Muscle of back (tissue), 11 donors: ENCODE data around the gene PCDHA13. TPM values are rescaled to one million over a fixed set of nuclear protein-coding genes. Genes with fewer than 3 reads are reported as not detected.
A peak's percentile ranks its signal among the peaks of the same experiment; 100 is the strongest.
"Not testable (repeated sequence)": the region's sequence is repeated elsewhere in the genome, so short reads cannot be mapped to it uniquely, and the experiment has no call there.

ENCODE experiments used
- DNase-seq, 3 donors: peaks; one replicate each; pipeline versions ENCODE4 v3.0.0 to v3.0.0-alpha.2; 2013
- polyA plus RNA-seq, 10 donors: library from polyadenylated mRNA; unstranded; fragments of 120-200 nt; gene quantifications; one replicate each; pipeline ENCODE4 v1.2.1, GENCODE V29; 2013; ENCODE audit not compliant: insufficient read length in 10 of 10

Gene PCDHA13
- polyA plus RNA-seq, 10 donors: 0.04 to 0.22 (median 0.12) TPM; not detected in 5

- DNase-seq: no peak
Observed at GRCh38 chr5:140869555-140869886, 12.4 kb upstream of the PCDHA13 start.

- DNase-seq: no peak
Observed at GRCh38 chr5:140870221-140871201, 11.4 kb upstream of the PCDHA13 start.

- no peak for DNase-seq
Observed at GRCh38 chr5:140875085-140876065, 6.5 kb upstream of the PCDHA13 start, which contains the start of gene PCDHA12. PCDHA12 (plus strand) TSS chr5:140875308; CDS start chr5:140875473, 165 bp downstream.

GRCh38 chr5:140876541-140877261, 5.2 kb upstream of the PCDHA13 start:
- DNase-seq: not testable (repeated sequence)

GRCh38 chr5:140877262-140877581, 4.7 kb upstream of the PCDHA13 start:
- no peak for DNase-seq

GRCh38 chr5:140882591-140882899, 621 bp downstream of the PCDHA13 start:
- no peak for DNase-seq

GRCh38 chr5:140883373-140883772, 1.4 kb downstream of the PCDHA13 start:
- DNase-seq: no peak

GRCh38 chr5:140883927-140884697, 2.2 kb downstream of the PCDHA13 start:
- DNase-seq: no peak

GRCh38 chr5:140916325-140916724, 34.4 kb downstream of the PCDHA13 start:
- DNase-seq: no peak

- no peak for DNase-seq
Observed at GRCh38 chr5:140923601-140924000, 41.7 kb downstream of the PCDHA13 start.

GRCh38 chr5:140925806-140926442, 44.0 kb downstream of the PCDHA13 start, which contains the start of gene PCDHAC1:
PCDHAC1 (plus strand) TSS chr5:140926299; CDS start chr5:140926893, 594 bp downstream.
- DNase-seq: peak in 1 of 3 donors; percentile 1

GRCh38 chr5:140926443-140927227, 44.7 kb downstream of the PCDHA13 start:
- peak; percentile 41 to 86 (median 68) for DNase-seq

- no peak for DNase-seq
Observed at GRCh38 chr5:140927228-140927573, 45.3 kb downstream of the PCDHA13 start.

Other genes with a start within 250 kb of the PCDHA13 start
- gene CD14, start 248.9 kb upstream of the PCDHA13 start, polyA plus RNA-seq: 10 to 100 TPM; 15.2 to 38.2 (median 24.1) TPM
- 10 to 100 TPM in 2 of 10 donors, 1 to 10 TPM in 8; 5.2 to 12.4 (median 8.1) TPM for gene TMCO6, start 242.7 kb upstream of the PCDHA13 start, polyA plus RNA-seq
- gene NDUFA2, start 234.5 kb upstream of the PCDHA13 start, polyA plus RNA-seq: 10 to 100 TPM; 41.3 to 75.2 (median 56.1) TPM
- gene IK, start 234.3 kb upstream of the PCDHA13 start, polyA plus RNA-seq: 100 to 1,000 TPM in 2 of 10 donors, 10 to 100 TPM in 8; 81.5 to 114 (median 94.1) TPM
- 10 to 100 TPM; 10.9 to 16.2 (median 12.8) TPM for gene WDR55, start 217.2 kb upstream of the PCDHA13 start, polyA plus RNA-seq
- gene DND1, start 208.5 kb upstream of the PCDHA13 start, polyA plus RNA-seq: under 1 TPM in 3 of 10 donors, not detected in 7; 0.16 to 0.92 (median 0.24) TPM
- gene HARS1, start 190.8 kb upstream of the PCDHA13 start, polyA plus RNA-seq: 10 to 100 TPM; 42.2 to 53.9 (median 48.9) TPM
- 10 to 100 TPM; 20.5 to 35.9 (median 25.3) TPM for gene HARS2, start 190.7 kb upstream of the PCDHA13 start, polyA plus RNA-seq
- 10 to 100 TPM; 72.9 to 93.3 (median 78.7) TPM for gene ZMAT2, start 181.7 kb upstream of the PCDHA13 start, polyA plus RNA-seq
- under 1 TPM in 4 of 10 donors, not detected in 6; 0.05 to 0.11 (median 0.06) TPM for gene PCDHA1, start 96.0 kb upstream of the PCDHA13 start, polyA plus RNA-seq
- gene PCDHA2, start 87.3 kb upstream of the PCDHA13 start, polyA plus RNA-seq: under 1 TPM in 8 of 10 donors, not detected in 2; 0.04 to 0.22 (median 0.10) TPM
- gene PCDHA3, start 81.1 kb upstream of the PCDHA13 start, polyA plus RNA-seq: under 1 TPM; 0.06 to 0.31 (median 0.23) TPM
- gene PCDHA4, start 75.1 kb upstream of the PCDHA13 start, polyA plus RNA-seq: under 1 TPM; 0.04 to 0.39 (median 0.18) TPM
- under 1 TPM in 2 of 10 donors, not detected in 8; 0.04 to 0.07 TPM for gene PCDHA5, start 60.5 kb upstream of the PCDHA13 start, polyA plus RNA-seq
- gene PCDHA6, start 54.2 kb upstream of the PCDHA13 start, polyA plus RNA-seq: under 1 TPM in 9 of 10 donors, not detected in 1; 0.08 to 0.20 (median 0.16) TPM
- under 1 TPM; 0.05 to 0.35 (median 0.13) TPM for gene PCDHA7, start 47.9 kb upstream of the PCDHA13 start, polyA plus RNA-seq
- under 1 TPM in 6 of 10 donors, not detected in 4; 0.07 to 0.11 (median 0.09) TPM for gene PCDHA8, start 40.9 kb upstream of the PCDHA13 start, polyA plus RNA-seq
- gene PCDHA9, start 33.7 kb upstream of the PCDHA13 start, polyA plus RNA-seq: under 1 TPM in 5 of 10 donors, not detected in 5; 0.04 to 0.07 (median 0.06) TPM
- under 1 TPM; 0.07 to 0.29 (median 0.17) TPM for gene PCDHA10, start 26.2 kb upstream of the PCDHA13 start, polyA plus RNA-seq
- gene PCDHA11, start 13.2 kb upstream of the PCDHA13 start, polyA plus RNA-seq: under 1 TPM in 7 of 10 donors, not detected in 3; 0.03 to 0.61 (median 0.05) TPM
- gene PCDHA12, start 6.8 kb upstream of the PCDHA13 start, polyA plus RNA-seq: under 1 TPM in 6 of 10 donors, not detected in 4; 0.04 to 0.16 (median 0.07) TPM
- under 1 TPM in 9 of 10 donors, not detected in 1; 0.07 to 0.38 (median 0.12) TPM for gene PCDHAC1, start 44.2 kb downstream of the PCDHA13 start, polyA plus RNA-seq
- 1 to 10 TPM in 6 of 10 donors, under 1 TPM in 4; 0.67 to 5.8 (median 1.4) TPM for gene PCDHAC2, start 84.4 kb downstream of the PCDHA13 start, polyA plus RNA-seq
- gene PCDHB1, start 169.2 kb downstream of the PCDHA13 start, polyA plus RNA-seq: under 1 TPM; 0.07 to 0.20 (median 0.10) TPM
- gene PCDHB2, start 212.5 kb downstream of the PCDHA13 start, polyA plus RNA-seq: 1 to 10 TPM; 2.3 to 5.9 (median 4.2) TPM
- 1 to 10 TPM; 1.6 to 2.8 (median 2.0) TPM for gene PCDHB3, start 218.3 kb downstream of the PCDHA13 start, polyA plus RNA-seq
- 1 to 10 TPM; 2.8 to 4.6 (median 3.1) TPM for gene PCDHB4, start 239.7 kb downstream of the PCDHA13 start, polyA plus RNA-seq